ENCODE measurements around the gene PLCG2.
"Not testable (repeated sequence)": the region's sequence is repeated elsewhere in the genome, so short reads cannot be mapped to it uniquely, and the experiment has no call there.

Gene PLCG2

DNA sequence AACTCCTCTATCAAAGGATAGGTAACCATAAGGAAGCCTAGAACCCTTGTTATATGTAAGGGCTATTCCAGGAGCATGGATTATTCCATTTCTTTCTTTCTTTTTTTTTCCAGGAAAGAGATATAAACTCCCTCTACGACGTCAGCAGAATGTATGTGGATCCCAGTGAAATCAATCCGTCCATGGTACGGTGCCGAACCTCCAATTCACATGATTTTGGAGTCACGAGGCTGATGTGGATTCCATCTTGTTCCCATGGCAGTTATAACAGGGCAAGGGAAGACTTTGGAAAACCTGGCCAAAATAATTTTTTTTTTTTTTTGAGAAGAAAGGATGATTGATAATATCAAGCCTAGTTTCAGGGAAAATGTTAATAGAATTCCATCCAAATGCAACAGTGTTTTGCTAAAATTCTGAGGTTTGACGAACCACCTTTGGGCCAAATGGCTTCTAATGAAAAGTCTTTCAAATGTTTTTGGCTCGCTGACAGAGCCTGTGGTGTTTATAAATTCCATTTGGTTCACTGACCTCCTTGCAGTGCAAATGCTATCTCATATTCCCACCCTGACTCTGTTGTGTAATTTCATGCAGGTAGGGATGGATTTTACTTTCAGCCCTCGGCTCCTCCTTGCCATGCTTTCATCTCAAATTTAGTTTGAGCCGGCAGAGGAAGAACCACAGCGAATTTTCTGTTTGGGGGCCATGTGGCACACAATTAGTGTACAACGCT lies 142.2 kb downstream of the PLCG2 start:
- DNase-seq: no peak

DNA sequence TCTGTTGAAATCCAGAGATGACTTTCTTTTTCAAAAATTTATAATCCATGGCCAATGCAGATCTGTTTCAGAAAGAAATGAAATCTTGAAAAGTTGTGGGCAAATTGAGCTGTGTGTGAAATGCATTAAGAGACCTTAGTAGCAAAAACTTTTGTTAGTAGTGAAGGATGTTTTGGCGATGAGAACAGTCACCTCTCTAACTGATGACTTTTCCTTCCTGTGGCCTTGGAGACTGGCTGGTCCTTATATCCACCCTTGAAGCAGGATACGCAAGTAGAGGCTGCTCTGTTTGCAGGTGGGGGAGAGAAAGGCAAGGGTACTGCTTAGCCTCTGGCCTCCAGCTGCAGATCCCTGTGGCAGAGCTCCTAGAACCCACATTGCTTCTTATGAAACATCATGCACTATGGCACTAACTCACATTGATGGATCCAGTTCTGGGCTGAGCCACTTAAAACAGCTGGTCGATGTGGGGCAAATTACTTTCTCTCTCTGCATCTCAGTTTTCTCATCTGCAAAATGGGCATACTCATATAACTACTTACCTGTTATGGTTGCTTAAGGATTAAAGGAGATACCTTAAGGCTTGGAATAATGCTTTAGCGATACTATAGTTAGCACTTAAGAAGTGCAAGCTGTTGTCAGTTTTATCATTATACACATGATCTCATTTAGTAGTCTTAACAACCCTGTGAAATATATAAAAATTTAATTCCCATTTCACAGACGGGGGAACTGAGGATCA lies 142.9 kb downstream of the PLCG2 start:
- DNase-seq: no peak

DNA sequence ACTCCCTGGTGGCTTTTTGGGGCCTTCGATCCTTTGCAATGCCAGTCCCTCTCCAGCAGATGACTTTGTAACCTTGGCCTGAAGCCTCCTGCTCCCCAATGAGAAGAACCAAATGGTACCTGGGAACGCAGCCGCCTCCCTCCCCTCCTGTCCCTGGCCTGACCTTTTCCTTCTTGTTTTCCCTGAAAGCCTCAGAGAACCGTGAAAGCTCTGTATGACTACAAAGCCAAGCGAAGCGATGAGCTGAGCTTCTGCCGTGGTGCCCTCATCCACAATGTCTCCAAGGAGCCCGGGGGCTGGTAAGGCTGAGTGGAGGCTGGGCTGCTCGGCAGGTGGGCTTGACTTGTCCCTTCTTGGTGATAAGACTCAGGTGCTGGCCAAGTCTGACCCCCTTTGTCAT lies 144.2 kb downstream of the PLCG2 start:
- no peak for DNase-seq

DNA sequence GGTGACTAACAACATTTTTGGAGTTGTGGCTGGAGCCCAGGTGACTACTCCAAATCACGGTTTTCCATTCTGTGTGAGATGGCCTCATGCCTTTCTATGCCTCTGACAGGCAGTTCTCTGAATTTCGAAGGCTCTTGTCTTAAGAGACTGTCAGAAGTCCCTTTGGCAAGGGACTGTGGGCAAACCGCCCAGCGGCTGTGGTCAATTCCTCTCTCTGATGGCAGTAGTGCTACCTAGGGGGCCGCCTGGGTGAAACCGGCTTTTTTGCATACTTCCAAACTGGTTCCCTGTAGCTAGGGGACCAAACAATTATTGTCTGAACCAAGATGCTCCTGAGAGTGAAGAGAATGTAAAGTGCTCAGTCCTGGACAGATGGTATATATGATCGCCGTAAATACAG lies 145.9 kb downstream of the PLCG2 start:
- no peak for DNase-seq

DNA sequence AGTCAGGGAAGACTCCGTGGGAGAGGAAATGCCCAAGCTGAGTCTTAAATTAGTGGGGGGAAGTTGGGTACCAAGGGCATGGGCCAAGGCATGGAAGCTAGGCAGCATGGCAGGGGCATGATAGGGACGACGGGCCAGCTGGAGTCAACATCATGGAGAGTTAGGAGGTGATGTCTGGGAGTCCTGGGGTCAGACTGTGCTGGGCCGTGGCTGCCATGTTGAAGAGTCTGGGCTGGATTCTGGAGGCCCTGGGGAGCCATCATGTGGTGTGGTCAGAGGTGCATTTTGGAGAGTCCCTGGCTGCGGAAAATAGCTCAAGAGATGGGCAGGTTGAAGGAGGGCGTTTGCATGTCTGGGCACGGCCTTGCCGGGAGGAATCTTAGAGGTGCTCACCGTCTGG lies 146.9 kb downstream of the PLCG2 start:
- DNase-seq: no peak

DNA sequence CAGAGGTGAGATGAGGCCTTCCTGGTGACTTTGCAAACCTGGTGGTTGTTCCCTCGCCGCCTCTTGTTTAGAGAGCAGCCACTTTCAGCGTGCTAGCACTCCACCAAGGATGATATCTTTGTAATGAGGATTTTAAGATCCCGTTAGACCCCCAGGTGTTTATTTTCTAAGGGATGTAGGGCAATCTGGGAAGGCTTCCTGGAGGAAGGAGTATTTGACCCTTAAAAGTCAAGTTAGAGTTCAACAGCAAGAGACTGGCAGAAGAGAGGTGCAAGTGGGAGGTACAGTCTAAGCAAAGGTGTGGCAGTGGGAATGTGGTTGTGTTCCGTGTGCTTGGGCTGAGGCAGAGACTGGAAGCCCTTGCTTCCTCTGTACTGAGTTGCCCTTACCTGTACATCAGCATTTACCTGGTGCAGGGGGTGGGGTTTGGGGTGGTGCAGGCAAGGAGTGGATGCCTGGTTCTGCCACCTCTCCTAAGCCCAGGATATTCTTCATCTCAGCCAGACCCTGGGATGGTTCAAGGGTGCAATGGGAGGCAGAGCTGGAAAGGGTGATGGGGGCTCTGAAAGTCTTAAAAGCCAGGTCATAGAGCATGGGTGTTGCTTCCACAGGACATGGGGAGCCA lies 148.6 kb downstream of the PLCG2 start:
- no peak for DNase-seq

DNA sequence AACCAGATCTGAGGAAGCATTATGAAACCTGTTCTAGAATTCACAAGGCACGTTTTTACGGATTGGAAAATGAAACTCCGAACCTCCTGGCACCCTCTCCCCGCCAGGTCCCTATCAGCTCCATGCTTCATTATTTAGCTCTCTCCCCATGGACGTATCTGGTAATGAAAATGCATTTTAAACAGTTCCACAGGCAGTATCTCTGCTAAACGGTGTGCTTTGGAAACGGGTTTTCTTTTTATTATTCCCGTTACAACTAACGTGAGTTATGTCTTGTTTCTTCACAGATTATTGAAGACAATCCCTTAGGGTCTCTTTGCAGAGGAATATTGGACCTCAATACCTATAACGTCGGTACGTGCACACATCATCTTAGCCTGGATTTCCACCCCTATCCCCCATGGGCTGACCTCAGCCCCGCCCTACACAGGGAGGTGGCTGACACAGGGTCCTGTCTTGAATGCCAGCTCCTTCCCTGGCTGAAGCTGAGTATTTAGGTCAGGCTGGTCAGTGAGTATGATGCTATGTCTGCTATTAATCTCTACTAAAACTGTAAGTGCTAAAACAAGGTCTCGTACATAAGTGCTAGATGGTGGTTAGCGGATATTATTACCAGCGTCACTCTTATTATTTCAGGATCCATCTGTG lies 149.3 kb downstream of the PLCG2 start:
- no peak for DNase-seq

DNA sequence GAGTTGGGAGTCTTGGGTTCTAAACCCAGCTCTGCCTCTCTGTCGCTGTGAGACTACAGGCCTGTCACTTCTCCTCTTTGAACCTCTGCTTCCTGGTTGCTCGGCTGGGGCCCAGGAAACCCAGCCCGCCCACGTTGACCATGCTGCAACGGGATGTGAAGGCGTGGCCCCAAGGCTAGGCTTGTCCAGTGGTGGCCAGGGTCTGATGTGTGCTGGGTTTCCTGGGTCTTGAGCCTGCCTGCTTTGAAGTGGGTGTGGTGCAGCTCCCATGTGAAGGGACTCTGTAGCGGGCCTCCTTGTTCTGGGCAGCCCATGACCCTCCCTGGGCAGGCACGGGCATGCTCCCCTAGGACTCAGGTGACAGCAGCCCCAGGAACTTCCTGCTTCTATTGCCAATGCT lies 149.9 kb downstream of the PLCG2 start:
- no peak for DNase-seq

DNA sequence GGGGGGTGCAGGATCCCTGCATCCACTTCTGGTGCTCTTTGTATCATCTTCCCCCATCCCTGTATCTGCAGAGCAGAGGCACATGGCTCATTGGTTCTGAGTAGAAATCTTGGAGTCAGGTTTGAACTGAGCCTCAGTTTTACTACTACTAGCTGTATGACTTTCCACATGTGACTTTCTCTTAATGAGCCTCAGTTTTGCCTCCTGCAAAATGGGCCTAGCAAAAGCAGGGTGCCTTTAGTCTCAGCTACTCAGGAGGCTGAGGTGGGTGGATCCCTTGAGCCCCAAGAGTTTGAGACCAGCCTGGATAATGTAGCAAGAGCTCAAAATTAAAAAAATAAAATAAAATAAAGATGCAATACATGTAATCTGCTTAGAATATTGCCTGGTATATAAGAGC lies 150.8 kb downstream of the PLCG2 start:
- DNase-seq: no peak

DNA sequence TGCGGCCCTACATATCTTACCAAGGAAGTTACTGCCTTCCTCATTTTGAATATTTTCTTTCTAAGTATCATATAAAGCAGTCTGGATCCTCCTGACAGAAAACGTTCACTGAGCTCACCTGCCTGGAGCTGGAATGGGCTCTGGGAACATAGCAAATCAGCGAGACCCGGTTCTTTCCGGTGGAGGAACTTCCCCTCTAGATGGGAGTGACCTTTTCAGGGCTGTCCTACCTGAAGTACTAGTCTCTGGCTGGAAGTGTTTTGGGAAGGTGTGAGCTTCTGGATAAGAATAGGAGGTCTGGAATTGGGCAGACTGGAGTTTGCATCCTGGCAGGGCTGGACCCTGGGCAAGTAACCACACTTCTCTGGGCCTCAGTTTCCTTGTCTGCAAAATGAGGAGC lies 152.8 kb downstream of the PLCG2 start:
- no peak for DNase-seq

DNA sequence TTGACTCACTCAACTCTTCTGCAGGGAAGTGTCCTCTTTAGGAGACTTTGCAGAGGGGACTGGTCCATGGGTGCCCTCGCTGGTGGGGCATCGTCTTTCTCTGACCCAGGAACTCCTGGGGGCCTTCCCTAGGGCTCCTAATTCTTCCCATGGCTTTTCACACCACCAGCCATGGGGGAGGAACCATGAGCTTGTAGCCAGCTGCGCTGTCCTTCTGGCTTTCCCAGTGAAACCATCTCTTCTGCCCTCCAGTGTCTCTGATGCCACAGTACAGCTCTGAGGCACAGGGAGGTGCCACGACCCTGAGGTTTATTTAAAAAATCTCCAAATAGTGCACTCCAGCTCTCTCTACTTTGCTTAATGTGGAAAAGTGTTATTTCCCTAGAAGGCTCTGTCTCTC lies 153.6 kb downstream of the PLCG2 start:
- DNase-seq: no peak

DNA sequence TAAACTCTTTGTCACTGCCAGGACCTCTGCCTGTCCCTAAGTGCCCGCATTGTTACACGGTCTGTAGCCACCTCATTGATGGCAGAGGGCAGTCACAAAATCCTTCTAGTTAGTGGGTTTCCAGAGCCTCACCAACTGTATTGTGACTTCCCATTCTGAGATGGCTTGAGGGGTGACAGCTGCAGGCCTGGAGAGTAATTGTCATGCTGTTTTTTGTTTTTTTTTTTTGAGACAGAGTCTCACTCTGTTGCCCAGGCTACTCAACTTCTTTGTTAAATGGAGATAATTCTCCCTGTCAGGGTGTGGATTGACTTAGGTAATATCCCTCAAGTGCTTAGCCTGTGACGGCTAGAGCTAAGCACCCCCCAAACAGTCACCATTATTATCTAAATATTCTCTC lies 154.3 kb downstream of the PLCG2 start:
- DNase-seq: no peak

DNA sequence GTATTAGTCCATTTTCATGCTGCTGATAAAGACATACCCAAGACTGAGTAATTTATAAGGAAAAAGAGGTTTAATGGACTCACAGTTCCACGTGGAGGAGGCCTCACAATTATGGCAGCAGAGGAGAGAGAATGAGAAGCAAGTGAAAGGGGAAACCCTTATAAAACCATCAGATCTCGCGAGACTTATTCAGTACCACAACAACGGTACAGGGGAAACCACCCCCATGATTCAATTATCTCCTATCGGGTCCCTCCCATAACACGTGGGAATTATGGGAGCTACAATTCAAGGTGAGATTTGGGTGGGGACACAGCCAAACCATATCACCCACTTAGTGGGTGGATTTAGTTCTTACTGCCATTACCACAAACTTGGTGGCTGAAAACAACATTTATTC lies 155.6 kb downstream of the PLCG2 start:
- DNase-seq: not testable (repeated sequence)

DNA sequence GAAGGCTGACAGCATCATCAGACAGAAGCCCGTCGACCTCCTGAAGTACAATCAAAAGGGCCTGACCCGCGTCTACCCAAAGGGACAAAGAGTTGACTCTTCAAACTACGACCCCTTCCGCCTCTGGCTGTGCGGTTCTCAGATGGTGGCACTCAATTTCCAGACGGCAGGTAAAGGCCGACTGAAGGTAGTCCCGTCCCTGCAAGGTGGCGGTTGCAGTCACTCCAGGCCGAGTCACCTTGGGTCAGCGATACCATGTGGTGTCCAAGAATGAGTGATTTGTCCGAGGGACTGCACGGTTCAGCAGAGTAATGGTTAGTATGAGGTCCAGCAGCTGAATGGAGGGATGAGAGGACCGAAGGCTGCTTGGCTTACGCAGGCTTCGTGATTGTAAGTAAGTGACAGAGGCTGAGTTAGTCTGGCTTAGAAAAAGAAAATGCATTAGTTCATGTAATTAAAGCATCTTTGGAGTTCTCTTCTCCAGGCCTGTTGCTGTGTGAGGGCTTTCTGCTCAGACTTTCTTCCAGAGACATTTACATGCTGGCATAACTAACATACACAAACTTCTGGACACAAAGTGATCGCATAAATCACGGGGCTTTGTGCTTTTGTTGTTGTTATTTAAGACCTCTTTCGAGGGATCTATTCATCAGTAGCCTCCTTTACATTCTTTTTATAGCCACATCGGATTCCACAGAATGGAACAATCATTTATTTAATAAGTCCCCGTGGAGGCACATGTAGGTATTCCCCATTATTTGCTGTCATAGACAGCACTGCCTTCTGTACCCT lies 157.3 kb downstream of the PLCG2 start:
- no peak for DNase-seq

DNA sequence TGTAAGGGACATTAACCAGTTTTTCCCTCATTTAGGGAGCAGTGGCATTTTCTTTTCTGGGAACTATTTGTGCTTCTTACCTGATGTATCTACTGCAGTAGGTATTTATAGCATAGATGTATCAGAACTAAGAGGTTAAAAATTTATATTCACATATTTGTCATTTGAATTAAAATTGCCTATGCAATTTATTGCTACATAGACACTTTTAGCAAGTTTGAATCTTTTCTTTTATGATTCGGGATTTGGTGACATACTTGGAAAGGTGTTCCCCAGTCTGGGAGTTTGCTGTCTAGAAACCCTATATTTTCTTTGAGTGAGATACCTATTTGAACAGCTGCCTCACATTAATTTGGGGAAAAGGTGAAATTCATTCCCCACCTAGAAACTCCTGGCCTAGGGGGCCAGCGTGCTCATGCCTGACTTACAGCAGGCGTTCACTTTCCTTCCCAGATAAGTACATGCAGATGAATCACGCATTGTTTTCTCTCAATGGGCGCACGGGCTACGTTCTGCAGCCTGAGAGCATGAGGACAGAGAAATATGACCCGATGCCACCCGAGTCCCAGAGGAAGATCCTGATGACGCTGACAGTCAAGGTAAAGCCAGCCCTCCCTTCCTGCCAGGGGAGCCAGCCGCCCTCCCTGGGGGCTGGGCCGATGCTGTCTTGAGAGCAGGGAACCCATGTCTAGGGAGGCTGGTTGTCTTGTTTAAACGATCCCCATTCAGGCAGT lies 158.4 kb downstream of the PLCG2 start:
- DNase-seq: peak; percentile 53

DNA sequence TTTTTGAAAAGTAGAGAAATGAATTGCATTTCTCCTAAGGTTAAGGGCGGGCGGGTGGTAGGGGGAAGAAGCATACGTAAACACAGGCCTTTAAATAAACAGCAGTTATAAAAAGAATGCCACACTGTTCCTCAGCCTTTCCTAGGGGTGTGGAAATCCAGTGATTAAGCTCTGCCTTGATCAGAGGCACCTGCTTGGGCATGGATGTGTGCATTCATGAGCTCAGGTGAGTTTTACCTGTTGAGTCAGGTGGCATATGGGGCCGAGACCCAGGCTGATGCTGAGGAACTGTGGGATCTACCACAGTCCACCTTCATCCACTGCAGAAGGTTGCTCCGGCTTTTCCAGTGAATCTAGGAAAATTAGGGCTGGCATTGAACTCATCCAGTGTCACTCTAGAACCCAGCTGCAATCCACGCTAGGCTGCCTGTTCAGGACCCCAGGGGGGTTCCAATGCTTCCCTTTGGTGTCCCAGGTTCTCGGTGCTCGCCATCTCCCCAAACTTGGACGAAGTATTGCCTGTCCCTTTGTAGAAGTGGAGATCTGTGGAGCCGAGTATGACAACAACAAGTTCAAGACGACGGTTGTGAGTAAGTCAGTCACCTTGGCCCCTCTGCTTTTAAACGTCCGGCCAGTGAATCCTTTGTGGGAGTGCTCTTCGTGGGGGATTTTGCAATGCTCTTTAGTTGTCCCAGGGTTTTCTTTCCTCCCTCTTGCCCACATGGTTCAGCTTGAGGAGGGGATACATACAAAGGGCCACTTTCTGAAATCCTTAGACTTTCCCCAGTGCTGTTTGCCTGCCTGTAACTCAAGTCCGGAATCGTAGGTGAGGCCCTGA lies 159.5 kb downstream of the PLCG2 start:
- DNase-seq: no peak

DNA sequence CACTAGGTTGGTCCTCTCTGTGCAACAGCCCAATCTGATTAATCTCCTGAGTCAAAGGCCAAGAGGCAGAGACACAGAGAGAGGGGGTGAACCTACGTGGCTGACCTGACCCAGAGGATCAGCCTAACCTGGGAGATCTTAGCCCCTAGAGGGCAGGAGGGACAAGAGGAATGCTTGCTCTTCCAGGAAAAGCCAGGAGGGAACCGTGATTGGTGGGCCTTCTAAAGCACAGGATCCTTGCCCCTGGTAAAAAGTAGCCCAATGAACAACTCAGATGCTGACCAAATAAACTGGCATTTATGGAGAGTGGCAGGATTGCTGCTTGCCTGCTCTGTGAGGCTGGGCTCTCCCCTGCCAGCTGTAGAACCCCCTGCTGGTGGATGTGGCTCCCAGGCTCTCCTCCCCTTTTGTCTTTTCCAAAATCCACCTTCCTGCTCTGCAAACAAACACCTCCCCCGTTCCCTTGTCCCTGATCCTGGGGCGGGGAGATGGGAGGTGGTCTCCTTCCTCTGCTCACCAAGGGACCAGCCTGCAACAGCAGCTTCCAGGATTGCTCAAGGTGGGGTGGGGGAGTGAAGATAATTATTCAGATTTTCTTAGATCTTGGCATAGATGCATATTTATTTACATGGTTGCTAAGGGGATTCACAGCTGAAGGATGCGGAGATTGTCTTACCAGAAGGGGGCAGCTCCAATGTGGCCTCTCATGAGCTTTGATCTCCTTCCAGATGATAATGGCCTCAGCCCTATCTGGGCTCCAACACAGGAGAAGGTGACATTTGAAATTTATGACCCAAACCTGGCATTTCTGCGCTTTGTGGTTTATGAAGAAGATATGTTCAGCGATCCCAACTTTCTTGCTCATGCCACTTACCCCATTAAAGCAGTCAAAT lies 160.3 kb downstream of the PLCG2 start:
- DNase-seq: peak; percentile 6

DNA sequence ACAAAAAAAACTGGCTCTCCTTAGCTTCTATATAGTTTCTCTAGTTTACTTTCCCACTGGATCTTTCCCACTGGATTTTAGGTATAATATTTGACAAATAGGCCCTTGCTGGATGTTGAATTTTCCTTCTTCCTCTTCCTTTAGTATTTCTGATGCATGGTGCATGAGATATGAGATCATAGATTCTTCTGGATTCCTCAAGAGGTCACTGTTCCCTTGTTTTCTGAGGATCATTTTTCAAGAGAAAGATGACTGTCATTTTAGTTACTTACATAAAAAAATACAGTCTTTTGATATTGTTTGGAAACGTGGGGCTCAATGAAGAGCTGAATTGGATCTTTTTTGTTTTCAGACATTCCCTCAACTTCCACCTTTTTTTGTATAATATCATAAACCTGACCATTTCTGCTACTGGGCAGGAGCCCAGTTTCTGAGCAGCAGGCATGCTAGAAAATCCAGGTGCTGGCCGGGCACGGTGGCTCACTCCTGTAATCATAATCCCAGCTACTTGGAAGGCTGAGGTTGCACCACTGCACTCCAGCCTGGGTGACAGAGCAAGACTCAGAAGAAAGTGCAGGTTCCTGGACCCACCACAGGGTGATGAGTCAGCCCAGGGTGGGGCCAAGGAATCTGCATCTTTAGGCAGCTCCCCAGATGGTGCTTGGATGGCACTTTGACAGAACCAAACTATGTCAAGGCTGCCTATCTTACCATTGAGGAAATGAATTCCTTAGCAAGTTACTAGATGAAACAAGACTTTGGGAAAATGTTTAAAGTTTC lies 161.9 kb downstream of the PLCG2 start:
- DNase-seq: peak; percentile 42

DNA sequence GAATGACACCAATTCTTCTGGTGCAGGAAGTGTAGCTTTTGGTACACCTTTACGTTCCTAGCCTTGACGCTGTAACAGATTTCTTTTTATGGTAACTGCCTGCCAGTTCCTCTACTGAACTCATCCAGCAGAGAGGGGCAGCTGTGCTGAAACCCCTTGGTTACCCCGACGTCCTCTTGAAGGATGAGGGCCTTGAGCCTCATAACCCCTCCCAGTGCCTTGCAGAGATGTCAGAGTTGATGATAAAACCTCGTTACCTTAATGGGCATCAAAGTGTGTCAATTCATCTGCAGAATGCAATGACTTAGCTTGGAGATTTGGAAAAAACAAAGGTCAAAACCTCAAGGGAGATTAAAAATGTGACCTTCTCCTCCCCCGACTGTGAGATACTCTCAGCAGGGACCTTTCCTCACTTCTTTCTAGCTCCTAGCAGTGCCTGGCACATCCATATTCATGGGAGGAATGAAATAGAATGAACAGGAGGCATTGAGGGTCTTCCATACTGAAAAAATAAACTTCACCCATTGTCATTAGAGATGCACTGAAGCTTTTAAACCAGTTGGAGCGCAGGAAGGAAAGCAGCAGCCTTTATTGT lies 163.0 kb downstream of the PLCG2 start:
- DNase-seq: no peak
